Renal pelvis (tissue), 4 donors: ENCODE measurements around the gene FAM193A. TPM values are rescaled to one million over a fixed set of nuclear protein-coding genes. Genes with fewer than 3 reads are reported as not detected.

Experiments
- DNase-seq: peaks from one replicate; pipeline ENCODE4 v3.0.0-alpha.2; 2013
- polyA plus RNA-seq, 3 donors: library from polyadenylated mRNA; unstranded; fragments of 120-200 nt; gene quantifications; one replicate each; pipeline ENCODE4 v1.2.1, GENCODE V29; 2013; ENCODE audit not compliant: insufficient read length in 3 of 3

The FAM193A gene
- polyA plus RNA-seq, 3 donors = 28.7 to 30.5 (median 28.9) TPM

DNA sequence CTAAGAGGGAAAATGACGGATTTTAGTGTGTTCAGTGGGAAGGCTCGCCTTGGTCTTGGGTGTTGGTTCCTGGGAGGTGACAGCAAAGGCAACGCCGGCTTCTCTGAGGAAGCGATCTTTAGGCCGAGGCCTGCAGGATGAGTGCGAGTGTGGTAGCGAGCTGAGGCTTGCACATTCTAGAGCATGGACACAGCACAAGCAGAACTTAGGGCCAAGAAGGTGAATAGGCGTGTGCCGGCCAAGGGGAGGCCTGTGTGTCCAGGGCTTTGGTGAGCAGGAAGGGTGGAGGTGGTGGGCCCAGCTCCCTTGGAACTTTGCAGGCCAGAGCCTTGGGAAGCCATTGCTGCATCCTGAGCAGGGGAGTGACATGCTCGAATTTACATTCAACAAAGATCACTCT, 151.8 kb downstream of the FAM193A start:
- no peak for DNase-seq

DNA sequence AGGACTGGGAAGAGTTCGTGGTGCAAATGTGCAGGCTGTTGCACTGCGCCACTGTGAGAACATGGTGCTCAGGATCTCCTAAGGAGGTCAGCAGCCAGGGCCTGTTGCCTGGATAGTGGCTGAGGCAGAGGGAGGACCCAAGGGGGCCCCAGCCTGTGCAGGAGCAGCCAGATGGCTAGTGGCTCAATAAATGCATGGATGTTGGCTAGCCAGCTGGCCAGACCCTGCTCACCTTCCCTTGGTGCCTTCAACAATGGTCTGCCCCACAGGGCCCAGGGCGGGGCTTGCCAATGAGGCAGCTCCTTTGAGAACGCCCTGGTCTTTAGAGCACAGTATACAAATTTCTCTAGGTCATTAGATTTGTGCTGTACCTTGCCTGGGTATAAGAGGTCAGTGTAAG, 152.2 kb downstream of the FAM193A start:
- DNase-seq = no peak

DNA sequence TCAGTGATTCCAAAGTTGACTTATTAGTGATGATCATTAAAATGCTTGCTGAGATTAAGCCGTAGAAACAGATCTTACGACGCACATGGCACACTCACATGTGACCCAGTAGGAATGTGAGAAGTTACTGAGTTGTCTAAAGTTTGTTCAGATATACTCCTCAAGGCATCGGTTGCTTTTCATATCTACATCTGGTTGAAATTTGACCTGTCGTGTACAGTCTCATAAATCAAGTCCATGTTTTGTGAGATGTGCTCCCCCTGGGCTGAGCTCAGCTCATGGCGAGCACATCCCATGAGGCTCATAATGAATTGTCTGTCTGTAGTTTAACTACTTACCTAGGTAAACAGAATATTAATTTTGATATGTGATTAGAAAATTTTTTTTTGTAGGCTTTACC, 152.7 kb downstream of the FAM193A start:
- DNase-seq = no peak

DNA sequence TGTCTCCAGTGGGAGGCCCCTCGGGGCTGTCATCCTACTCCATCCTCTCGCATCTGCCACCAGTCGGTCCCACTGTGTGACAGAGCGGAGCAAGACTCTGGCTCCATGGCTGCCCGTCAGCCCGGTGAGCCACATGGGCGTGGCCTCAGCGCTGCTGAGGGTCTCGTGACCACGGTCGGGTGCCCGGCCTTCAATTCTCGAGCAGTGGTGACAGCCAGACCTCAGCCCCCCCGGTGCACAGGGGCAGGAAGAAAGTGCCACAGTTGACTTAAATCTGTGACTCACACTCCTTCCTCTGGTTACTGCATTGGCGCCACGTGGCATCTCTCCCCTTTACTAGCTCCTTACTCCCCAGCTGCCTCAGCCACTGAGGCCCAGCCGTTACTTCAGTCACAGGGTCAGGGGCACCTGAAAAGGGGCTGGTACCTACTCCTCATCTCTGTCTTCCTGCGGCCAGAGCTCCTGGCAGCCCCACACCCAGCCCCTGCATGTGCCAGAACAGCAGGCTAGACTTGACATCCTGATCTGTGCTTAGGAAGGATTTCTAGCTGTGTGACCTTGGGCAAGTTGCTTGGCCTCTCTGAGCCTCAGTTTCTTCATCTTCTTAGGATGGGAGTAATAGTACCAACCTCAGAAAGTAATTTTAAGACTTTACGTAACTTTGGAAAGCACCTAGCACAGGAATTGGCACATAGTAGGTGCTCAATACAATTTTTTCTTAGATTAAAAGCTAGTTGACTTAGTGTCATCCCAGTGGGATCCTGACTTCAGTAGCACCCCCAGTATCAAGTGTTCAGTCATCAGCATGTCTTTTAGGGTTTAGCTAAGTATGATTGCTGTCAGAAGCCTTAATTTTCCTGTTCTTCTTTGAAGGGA, 153.6 kb downstream of the FAM193A start:
- DNase-seq = no peak

DNA sequence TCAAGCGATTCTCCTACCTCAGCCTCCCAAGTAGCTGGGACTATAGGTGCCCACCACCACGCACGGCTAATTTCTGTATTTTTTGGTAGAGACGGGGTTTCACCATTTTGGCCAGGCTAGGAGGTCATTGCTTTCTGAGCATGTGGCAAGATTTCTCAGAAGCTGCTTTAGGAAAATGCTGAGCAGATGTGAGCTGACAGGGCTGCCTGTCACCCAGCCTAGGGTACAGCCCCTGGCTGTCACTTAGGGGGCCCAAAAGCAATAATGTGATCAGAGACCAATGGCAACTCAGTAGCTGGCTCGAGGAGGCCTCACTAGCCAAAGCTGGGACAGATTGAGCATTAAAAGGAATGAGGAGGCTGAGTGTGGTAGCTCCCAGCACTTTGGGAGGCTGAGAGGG, 154.9 kb downstream of the FAM193A start:
- no peak for DNase-seq

DNA sequence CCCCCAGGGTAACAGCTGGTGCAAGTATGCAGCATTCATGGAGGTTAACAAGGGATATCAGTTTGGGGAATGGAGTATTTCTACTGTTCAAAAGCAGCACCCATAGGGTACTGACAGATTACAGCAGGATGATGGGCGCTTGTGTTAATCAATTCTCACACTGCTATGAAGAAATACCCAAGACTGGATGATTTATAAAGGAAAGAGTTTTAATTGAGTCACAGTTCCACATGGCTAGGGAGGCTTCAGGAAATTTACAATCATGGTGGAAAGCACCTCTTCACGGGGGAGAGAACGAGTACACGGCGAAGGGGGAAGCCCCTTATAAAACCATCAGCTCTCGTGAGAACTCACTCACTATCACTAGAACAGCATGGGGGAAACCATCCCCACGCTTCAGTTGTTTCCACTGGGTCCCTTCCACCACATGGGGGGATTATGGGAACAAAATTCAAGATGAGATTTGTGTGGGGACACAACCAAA, 155.5 kb downstream of the FAM193A start:
- no peak for DNase-seq

DNA sequence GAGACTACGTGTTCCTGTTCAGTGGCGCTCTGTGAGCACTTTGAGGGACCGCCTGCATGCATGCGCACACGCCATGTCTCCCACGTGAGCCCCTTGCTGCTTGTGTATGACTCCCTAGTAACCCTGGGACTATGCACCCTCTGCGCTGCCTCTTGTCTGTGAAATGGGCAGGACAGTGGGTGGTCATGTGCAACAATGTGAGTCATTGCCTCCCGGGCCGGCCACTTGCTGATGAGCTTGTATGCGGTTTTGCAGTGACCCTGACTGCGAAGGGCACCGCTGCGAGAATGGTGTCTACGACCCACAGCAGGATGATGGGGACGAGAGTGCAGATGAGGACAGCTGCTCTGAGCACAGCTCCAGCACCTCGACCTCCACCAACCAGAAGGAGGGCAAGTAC, 158.2 kb downstream of the FAM193A start:
- no peak for DNase-seq

DNA sequence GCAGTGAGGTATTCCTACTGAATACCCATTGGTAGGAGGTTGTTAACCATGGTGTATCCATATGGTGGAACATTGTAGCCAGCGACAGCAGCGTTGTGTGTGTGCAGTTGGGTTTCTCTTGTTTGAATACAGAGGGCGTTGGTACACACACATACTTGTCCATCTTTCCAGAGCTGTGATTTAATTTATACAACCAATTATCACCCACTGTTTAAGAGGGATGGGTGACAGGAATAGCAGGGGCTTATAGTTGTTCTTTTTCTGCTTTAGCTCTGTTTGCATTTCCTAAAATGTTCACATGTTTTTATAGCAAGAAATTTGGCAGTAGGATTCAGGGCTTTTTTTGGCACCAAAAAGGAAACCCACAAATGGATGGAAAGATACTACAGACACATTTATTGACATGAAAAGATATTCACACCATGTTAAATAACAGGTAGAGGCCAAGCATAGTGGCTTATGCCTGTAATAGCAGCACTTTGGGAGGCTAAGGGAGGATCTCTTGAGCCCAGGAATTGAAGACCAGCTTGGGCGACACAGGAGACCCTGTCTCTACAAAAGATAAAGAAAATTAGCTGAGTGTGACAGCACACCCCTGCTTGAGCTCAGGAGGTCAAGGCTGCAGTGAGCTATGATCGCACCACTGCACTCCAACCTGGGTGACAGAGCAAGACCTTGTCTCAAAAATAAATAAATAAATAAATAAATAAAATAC, 159.1 kb downstream of the FAM193A start:
- DNase-seq = no peak

DNA sequence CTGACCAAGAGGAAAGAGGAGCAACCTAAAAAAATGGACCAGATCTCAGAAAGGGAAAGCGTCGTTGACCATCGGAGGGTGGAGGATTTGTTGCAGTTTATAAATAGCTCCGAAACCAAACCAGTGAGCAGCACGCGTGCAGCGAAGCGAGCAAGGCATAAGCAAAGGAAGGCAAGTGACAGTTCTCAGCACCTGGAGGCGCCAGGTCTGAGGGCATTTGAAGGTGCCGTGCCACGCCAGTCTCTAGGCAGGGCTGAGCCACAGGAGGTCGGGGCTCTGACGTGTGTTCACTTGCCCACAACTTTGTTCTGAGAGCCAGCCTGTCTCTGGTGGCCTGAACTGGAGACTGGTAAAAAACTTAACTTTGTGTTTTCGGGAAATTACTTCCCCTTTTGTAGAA, 160.0 kb downstream of the FAM193A start:
- DNase-seq = no peak

DNA sequence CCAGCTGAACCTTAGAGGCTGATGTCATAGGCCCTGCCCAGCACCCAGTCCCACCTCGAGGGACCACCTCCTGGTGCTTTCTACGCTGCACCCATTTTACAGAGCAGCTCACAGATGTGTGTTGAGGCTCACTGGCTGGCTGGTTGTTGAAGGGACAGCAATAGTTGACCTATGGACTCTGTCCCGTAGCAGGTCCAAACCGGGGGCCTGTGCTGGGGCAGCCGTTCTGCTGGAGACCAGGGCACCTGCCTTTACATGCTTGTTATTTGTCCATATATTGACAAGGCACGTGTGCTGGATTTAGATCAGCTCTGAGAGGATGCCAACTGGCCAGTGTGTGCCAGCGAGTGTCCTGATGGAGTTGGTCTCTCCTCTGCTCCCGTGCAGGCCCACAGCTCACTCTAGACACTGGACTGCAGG, 161.6 kb downstream of the FAM193A start:
- no peak for DNase-seq

DNA sequence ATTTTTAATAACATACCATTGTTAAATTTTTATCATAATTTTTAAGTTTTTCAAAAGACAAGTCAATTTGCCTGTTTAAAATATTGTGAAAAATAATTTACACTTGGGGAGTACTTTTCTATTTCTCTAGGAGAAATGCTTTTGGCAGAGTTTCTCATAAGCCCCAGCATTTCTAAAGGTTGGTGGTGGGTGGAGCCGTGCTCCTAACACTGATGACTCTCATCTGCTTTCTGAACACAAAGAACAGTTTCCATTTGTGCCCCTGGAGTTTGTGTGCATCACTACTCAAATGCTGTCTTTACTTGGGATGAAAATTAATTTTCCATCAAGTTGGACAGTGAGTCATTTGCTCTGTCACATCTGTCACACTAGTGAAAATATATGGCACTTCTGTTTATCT, 162.1 kb downstream of the FAM193A start:
- no peak for DNase-seq

DNA sequence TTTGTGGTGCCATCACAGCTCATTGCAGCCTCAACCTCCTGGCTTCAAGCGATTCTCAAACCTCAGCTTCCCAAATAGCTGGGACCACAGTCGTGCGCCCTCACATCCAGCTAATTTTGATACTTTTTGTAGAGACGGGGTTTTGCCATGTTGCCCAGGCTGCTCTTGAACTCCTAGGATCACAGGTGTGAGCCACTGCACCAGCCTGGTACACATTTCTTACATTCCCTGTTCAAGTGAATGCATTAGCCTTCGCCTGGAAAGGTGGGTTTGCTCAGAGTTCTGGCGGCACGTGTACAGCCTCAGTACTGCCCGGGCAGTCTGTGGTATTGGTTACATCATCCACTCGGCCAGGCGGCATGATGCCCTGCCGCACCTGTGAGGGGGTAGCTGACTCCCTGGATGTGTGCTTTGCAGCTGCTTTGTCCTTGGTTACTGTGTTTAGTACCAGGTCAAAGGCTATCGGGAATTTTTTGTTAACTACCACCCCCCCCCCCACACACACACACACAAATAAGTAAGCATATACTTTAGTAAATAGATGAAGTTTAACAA, 162.6 kb downstream of the FAM193A start:
- DNase-seq = no peak

DNA sequence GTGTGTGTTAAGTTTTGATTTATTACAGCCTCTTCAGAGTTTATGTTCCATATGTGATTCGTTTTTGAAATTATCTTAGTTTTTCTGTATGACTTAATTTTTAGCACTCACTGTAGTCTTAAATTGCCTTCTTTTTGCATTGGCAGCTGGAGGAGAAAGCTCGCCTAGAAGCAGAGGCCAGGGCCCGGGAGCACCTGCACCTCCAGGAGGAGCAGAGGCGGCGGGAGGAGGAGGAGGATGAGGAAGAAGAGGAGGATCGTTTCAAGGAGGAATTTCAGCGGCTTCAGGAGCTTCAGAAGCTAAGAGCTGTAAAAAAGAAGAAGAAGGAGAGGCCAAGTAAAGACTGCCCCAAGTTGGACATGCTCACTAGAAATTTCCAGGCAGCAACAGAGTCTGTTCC, 163.1 kb downstream of the FAM193A start:
- no peak for DNase-seq

DNA sequence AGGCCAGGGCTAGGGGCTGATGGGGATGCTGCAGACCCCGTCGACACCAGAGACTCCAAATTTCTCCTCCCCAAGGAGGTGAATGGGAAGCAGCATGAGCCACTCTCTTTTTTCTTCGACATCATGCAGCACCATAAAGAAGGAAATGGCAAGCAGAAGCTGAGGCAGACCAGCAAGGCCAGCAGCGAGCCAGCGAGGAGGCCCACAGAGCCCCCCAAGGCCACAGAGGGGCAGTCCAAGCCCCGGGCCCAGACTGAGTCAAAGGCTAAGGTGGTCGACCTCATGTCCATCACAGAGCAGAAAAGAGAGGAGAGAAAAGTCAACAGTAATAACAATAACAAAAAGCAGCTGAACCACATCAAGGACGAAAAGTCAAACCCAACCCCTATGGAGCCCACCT, 163.6 kb downstream of the FAM193A start:
- no peak for DNase-seq

DNA sequence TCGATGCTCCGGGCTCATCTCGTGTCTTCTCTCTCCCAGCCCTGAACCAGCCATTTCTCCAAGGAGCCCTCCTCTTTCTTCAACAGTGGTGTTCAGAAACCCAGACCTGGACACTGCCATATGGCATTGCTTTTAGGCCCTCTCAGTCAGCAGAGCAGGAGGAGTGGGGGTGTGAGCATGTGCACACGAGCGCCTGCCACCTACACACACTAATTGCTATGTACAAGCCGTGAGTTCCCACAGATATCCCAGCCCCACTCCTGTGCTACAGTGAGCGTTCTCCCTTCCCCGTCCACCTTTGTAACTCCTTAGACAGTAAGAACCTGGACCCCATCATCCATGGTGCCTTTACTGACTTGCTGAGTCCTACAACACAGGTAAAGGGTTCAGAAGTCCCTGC, 165.9 kb downstream of the FAM193A start:
- no peak for DNase-seq

DNA sequence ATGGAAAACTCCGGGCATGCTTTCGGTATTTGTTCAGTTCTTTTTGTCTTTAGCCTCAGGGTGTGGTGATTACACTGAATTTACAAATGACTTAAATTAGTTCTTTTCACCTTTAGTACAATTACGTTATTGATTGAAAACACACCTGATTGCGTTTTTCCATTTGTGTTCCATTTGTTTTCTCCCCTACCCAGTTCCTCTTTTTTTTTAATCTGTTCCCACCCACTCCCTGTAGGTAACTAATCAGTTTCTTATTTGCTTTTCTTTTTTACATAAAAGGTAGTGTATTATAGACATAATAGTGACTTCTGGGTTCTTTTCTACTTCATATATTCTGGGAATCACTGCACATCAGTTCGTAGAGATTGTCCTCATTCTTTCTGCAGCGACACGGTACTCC, 166.3 kb downstream of the FAM193A start:
- DNase-seq = no peak

DNA sequence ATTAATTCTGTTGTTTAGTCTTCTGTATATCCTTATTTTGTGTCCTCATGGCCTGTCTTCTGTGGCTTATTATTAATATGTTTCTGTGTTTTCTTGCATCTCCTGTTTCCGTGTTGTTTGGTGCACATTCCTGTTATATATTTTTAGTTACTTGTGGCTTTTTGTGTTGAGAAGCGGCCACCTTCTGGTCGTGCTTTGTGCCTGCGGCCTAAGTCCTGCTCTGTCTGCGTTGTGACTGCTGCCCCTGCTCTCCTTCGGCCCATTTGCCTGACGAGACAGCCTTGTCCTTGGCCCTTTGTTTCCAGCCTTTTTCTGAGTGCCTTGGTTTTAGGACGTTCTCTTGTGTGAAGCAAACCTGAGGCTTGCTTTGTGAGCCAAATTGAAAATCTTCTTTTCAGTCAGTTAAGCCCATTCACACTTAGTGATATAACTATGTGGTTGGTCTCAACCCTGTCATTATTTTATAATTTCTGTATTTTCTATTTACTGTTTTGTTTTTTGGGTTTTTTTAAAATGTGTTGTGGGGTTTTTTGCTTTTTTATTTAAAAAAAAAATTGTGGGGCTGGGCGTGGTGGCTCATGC, 175.9 kb downstream of the FAM193A start:
- DNase-seq = no peak

DNA sequence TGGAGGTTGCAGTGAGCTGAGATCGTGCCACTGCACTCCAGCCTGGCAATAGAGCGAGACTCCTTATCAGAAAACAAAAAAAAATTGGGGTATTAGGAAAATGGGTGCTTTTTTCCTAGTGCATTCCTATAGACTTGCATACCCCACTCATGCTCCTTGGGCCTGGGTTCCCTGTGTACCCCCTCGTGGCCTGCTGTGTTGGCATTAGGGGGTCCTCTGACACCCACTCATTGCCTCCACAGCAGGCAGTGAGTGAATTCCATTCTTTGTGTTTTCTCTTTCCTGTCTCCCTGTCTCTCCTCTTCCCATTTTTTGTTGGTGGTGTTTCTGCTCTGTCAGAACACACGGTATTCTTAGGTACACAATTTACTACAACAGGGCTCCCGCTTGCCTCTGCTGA, 176.9 kb downstream of the FAM193A start:
- no peak for DNase-seq

DNA sequence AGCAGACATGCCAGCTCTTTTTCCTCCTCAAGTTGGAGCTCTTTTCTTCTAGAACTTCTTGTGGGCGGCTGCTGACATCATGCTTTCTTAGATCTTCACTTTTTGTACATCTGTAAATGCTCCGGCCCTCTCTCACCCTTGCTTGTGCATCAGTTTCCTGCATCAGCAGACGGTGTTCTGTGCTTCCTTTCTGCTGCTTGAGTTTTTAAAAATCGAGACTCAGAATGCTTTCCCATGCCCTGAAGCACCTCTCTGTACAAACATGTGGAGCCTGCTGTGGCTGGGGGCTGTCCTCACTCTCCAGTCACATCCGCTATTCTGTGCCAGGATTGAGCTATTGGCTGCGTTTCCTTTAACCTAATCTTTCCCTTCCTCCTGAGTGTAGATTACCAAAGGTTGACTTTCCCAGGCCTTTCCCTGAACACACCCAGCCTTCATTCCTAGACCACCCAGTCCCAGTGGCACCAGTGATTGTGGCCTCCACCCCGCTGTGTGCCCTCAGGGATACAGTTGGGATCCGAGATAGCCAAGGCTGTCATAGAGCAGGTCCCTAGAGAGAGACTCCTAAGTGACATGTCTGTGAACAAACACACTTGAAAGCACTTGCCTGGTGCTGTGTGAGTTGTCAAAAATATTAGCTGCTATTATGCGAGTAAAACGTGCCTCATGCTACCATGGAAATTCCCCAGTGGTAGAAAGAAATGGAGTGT, 177.8 kb downstream of the FAM193A start:
- DNase-seq = no peak

DNA sequence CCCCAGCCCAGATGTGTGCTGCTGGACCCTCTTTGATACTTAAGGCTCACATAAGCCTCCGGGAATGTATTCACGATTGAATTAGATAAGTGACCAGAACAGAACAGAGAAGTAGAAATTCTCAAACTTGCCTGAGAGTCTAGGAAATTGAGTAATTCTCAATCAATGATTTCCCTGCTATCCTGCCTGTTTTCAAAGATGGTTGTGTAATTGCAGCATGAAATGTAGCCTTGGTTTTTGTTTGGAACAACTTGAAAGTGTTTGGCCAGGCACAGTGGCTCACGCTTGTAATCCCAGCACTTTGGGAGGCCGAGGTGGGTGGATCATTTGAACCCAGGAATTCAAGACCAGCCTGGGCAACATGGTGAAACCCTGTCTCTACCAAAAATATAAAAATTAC, 178.5 kb downstream of the FAM193A start:
- no peak for DNase-seq

DNA sequence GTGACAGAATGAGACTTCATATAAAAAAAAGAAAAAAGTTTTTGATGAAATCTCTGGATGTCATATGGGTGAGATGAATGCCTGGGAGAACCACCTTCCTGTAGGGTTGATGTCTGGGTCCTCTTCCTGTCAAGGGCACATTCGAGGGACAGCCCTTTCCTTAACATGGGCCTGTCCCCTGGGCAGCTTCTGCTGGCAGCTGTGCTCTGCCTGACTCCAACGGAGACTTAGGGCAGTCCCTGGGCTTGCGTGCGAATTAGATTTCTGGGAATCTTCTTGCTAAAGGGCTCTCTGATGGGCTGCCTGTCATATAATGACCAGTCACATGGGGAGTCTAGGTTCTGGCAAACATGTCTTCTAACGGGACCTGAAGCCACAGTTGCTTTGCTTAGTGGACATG, 179.0 kb downstream of the FAM193A start:
- no peak for DNase-seq

DNA sequence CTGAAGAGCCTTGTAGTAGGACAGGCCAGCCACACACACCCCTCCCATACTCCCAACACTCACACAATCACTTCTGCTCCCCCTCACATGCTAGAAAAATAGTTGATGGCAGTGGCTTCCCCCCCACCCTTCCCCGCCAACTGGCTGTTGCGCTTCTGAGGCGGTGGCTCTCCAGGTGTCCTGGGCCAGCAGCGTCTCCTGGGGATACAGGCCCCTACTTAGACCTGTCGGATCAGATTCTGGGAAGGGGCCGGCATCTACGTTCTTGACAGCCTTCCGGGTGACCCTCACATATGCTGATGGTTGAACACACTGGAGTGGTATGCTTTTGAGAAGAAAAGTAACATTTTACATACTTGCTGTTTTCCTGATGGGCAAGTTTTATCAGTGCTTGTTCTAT, 179.8 kb downstream of the FAM193A start:
- no peak for DNase-seq
